OCI-LY3 (cell line): ENCODE results near the gene RNF138.

ENCODE experiments used
- EZH2phosphoT487 ChIP-seq: fragments of 200-600 bp; shearing (Covaris generic); IDR thresholded peaks from 2 replicates; pipeline ENCODE4 v1.6.1; 2018; ENCODE audit warnings: antibody characterized with exemption, mixed run types, low read depth
- TF ChIP-seq, protein P1 (sequence below): fragments of 200-600, 300-600 bp; sonication (generic); IDR thresholded peaks from 2 replicates; pipeline ENCODE4 v1.5.1; 2014; ENCODE audit warnings: antibody characterized with exemption, low read length, low read depth

DNA sequence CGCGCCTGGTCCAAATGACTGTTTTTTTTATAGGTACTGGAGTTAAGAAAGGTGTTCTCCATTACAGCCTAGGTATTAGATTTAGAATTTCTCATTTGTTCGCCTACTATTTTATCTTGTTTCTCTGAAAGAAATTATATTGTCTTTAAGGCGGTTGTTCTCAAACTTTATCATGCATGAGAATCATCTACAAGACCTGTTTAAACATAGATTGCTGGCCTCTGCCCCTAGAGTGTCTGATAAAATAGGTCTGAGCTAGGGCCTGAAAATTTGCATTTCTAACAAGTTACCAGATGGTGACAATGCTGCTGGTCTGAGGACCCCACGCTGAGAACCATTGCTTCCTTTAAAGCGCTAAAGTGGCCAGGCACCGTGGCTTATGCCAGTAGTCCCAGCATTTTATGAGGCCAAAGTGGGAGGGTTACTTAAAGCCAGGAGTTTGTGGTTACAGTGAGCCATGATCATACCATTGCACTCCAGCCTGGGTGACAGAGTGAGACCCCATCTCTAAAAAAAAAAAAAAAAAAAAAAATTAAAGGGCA, 34.0 kb upstream of the RNF138 start:
- TF ChIP-seq, protein P1, sequence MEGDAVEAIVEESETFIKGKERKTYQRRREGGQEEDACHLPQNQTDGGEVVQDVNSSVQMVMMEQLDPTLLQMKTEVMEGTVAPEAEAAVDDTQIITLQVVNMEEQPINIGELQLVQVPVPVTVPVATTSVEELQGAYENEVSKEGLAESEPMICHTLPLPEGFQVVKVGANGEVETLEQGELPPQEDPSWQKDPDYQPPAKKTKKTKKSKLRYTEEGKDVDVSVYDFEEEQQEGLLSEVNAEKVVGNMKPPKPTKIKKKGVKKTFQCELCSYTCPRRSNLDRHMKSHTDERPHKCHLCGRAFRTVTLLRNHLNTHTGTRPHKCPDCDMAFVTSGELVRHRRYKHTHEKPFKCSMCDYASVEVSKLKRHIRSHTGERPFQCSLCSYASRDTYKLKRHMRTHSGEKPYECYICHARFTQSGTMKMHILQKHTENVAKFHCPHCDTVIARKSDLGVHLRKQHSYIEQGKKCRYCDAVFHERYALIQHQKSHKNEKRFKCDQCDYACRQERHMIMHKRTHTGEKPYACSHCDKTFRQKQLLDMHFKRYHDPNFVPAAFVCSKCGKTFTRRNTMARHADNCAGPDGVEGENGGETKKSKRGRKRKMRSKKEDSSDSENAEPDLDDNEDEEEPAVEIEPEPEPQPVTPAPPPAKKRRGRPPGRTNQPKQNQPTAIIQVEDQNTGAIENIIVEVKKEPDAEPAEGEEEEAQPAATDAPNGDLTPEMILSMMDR, result no peak
- no peak for TF ChIP-seq EZH2phosphoT487
